SH-SY5Y (cell line): ENCODE measurements around the gene GPR157.

Experiments used
- GATA2 ChIP-seq: IDR thresholded peaks from 2 replicates; pipeline ENCODE4 v1.6.1; 2011; ENCODE audit warnings: mild to moderate bottlenecking, low read depth, low read length
- GATA3 ChIP-seq: IDR thresholded peaks from 2 replicates; pipeline ENCODE4 v1.6.1; 2011; ENCODE audit warnings: low read depth, mild to moderate bottlenecking, low read length, moderate library complexity

Gene GPR157

DNA sequence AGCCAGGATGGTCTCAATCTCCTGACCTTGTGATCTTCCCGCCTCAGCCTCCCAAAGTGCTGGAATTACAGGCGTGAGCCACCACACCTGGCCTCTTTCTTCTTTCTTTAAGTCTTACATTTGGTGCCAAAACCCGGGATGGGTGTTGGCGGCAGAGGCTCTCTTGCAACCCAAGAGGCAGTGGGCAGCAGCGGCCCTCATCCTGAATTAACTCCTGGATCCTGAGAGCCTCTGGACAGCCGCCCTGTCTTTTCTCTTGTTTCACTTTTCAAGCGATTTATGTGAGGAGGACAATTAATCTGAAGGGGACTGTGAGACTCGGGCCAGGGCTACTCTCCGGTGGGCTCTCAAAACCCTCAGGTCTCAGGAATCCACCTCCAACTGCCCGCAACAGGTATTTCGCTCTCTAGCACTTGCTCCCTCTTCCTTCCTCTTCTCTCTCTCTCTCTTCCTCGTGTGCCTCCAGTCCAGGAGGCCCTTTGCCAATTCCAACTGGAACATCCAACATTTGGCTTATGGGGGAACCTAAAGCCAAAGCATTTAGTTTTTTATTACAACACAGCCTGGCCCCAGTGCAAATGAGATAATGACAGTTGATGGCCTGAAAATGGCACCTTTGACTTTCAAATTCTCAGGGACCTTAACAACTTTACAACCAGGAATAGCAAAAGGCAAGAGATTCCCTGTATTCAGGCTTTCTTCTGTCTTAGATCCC, 41.3 kb downstream of the GPR157 start:
- TF ChIP-seq GATA3 = no peak
- TF ChIP-seq GATA2 = no peak

DNA sequence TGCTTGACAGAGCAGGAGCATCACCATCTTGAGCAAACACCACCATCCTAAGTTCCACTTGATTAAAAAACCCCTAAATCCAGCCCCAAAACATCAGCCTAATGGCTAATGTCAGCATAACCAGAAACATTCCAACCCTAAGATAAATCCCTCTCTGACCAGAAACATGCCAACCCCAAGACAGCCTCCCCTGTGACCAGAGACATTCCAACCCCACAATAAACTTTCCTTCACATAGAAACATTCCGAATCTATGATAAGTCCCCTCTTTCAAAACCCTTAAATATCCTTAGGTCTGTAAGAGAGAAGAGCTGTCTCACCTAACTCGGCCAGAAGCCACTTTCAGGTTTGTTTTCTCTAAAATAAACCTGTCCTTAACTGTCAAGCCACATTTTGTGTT, 42.1 kb downstream of the GPR157 start:
- TF ChIP-seq GATA2 = no peak
- no peak for TF ChIP-seq GATA3

DNA sequence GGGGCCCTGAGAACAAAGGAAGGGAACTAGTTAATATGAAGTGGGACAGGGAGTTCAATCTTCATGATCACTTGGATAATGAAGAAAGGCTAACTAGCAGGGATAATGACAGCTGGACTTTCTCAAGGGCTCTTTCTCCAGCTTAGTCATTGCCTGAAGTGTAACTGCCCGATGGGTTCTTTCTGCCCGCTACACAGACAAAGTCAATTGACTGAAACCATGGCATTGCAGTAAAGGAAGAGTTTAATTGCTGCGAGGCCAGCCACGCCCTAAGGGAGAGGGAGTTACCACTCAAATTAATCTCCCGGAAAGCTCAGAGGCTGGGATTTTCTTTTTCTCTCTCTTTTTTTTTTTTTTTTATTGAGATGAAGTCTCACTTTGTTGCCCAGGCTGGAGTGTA, 42.9 kb downstream of the GPR157 start:
- TF ChIP-seq GATA3 (no peak), GATA2 (no peak)

DNA sequence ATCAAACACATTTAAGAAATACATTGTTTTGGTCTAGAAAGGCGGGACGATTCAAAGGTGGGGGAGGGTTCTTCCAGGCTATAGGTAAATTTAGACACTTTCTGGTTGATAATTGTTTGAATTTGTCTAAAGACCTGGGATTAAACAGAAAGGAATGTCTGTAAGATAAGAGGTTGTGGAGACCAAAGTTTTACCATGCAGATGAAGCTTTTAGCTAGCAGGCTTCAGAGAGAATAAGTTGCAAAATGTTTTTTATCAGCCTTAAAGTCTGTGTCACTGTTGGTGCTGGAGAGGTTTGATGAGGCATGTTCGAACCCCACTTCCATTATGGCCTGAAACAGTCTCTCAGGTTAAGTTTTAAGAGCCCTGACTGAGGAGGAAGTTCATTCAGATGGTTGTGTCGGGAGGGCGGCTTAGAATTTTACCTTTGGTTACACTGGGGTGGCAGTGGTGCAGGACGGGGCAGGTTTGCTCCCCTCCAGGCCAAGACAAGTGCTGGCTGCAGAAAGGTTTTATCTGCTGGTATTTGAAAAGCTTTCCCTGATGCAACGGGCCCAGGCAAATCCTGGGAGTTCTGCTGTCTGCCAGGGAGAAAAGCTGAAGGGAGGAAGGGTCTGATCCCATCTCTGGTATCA, 43.5 kb downstream of the GPR157 start:
- TF ChIP-seq GATA3 = no peak
- no peak for TF ChIP-seq GATA2

DNA sequence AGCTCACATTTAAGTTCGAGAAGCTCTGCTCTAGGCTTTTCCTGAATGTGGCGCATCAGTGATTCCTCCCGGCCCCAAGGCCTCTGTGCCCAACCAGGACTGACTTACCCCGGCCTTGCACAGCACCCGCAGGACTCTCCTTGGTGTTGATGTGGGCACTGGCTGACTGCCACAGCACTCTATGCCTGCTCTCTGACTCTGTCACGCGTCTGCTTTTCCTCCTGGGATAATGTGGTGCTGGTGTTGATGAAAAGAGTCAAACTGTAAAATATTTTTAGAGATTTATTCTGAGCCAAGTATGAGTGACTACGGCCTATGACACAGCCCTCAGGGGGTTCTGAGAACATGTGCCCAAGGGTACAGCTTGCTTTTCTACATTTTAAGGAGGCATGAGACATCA, 44.0 kb downstream of the GPR157 start:
- TF ChIP-seq GATA2 (no peak), GATA3 (no peak)

DNA sequence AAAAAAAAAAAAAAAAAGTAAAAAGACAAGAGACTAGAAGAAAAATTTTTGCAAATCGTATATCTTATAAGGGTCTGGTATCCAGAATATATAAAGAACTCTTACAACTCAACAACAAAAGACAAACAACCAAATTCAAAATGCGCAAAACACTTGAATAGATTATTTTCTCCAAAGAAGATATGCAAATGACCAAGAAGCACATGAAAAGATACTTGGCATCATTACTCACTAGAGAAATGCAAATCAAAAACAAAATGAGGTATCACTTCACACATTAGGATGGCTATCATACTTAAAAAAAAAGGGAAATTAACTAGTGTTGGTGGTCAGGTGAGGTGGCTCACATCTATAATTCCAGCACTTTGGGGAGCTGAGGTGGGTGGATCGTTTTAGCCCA, 47.4 kb downstream of the GPR157 start:
- no peak for TF ChIP-seq GATA2
- no peak for TF ChIP-seq GATA3

DNA sequence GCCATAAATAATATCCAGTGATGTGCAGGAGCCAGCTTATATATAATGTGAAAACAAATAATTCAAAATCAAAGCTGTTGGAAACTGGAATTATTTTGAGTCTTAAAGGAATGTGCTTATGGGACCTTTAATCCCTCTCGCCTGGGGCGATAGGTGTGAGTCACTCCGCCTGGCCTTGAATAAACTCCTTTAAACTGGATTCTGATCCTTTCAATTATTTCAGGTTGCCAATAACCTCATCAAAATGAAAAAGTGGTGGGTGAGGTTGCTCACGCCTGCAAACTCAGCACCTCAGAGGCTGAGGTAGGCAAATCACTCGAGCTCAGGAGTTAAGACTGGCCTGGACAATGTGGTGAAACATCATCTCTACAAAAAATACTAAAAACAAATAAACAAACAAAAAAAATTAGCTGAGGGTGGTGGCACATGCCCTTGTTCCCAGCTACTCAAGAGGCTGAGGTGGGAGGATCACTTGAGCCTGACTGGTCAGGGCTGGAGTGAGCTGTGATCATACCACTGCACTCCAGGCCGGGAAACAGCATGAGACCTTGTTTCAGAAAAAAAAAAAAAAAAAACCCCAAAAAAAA, 48.1 kb downstream of the GPR157 start:
- TF ChIP-seq GATA3 (no peak), GATA2 (no peak)

DNA sequence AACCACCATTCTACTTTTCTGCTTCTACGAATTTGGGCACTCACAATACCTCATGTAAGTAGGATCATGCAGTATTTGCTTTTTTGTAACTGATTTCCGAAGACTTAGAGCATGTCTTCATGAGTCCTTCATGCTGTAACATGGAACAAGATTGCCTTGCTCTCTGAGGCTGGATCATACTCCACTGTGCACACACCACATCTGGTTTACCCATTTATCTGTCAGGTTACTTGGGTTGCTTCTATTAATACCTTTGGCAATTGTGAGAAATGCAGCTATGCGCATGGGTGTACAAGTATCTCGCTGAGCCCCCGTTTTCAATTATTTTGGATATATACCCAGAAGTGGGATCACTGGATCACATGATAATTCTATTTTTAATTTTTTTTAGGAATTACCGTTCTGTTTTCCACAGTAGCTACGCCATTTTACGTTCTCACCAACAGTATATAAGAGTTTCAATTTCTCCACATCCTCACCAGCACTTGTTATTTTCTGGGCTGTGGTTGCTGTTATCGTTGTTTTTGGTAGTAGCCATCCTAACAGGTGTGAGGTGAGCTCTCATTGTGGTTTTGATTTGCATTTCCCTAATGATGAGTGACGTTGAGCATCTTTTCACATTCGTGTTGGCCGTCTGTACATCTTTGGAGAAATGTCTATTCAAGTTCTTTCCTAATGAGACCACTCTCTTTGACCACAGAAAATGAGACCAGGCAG, 48.8 kb downstream of the GPR157 start:
- TF ChIP-seq GATA2 = no peak
- no peak for TF ChIP-seq GATA3

DNA sequence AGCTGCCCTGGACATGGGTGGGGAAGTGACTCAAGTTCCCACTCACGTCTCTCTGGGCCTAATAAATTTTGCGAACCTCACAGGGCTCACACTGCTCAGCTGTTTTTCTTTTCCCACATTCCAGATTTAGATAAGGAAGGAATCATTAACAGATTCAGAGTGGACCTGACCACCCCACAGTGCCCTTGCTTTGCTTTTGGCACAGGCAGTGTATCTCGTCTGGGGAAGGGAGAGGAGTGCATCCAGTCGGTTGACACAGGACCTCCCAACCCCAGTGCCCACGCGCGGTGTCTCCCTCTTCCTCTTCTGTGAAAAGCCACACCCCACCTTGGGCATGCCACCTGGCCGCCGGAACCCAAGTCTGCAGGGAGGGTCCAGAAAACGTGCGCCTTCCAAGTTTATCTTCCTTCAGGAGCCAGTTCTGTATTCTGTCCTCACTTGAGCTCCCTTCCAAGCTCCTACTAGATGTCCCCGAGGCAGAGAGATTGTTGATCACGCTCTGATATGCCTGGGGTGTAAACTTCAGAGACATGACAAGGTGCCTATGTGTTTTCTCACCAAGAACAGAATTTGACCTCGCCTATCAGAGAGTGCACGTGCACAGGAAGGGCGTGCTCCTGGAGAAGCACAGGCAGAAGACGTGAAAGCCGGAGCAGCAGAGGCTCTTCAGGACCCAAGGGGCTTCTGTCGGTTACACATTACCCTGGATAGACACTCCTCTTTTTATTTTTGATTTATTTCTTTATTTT, 50.0 kb downstream of the GPR157 start:
- TF ChIP-seq GATA2 (no peak), GATA3 (no peak)

DNA sequence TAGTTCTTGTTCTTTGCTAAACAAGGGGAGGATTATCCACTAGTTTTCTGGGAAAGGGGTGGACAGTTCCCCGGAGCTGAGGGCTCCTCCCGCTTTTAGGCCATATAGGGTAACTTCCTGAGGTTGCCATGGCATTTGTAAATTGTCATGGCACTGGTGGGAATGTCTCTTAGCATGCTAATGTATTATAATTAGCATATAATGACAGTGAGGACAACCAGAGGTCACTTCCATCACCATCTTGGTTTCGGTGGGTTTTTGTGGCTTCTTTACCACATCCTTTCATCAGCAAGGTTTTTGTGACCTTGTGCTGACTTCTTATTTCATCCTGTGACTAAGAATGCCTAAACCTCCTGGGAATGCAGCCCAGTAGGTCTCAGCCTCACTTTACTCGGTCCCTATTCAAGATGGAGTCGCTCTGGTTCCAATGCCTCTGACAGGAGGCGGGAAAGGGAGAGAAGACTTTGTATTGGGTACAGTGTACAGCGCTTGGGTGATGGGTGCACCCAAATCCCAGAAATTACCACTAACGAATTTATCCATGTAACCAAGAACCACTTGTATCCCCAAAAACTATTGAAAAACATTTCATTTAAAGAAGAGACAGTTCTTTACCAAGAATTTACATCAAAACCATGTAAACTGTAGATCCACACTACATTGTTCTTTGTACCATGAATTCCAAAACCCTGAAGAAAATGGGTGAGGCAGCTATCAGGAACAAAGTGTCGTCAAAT, 50.7 kb downstream of the GPR157 start:
- TF ChIP-seq GATA2 (no peak), GATA3 (no peak)

DNA sequence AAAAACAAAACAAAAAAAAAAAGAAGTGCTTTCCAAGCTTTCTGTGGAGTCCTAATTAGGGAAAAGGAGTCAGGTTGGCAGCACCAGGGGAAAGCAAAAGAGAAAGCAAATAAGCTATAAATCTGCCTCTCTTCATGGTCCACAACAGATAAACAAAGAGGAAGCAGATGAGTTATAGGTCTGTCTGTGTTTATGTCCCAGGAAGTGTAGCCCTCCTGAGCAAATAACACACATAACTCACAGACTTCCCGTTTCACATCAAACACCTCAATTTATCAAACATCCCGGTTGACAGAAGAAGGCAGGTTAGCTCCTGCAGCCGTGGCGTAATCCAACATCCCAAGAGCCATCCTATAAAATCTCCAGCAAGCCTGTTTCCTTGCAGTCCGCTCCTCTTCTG, 53.9 kb downstream of the GPR157 start:
- TF ChIP-seq GATA3 (no peak), GATA2 (no peak)

DNA sequence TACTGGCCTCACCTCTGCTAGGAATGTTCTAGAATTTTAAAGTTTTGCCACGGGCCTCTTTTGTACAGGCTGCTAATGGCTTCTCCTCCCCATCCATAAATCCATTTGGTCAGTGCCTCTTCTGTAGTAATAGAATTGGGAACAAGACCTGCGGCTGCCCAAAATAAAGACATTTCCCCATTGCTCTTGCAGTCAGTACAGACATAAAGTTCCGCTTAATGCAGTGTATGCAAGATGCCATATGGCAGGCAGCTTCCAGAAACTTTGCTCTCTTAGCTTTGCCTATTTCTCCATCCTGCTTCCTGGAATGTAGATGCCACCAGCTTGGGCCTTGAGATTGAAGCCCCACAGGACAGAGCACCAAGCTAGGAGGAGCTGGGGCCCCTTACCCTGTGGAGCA, 55.8 kb downstream of the GPR157 start:
- TF ChIP-seq GATA2 (no peak), GATA3 (no peak)

DNA sequence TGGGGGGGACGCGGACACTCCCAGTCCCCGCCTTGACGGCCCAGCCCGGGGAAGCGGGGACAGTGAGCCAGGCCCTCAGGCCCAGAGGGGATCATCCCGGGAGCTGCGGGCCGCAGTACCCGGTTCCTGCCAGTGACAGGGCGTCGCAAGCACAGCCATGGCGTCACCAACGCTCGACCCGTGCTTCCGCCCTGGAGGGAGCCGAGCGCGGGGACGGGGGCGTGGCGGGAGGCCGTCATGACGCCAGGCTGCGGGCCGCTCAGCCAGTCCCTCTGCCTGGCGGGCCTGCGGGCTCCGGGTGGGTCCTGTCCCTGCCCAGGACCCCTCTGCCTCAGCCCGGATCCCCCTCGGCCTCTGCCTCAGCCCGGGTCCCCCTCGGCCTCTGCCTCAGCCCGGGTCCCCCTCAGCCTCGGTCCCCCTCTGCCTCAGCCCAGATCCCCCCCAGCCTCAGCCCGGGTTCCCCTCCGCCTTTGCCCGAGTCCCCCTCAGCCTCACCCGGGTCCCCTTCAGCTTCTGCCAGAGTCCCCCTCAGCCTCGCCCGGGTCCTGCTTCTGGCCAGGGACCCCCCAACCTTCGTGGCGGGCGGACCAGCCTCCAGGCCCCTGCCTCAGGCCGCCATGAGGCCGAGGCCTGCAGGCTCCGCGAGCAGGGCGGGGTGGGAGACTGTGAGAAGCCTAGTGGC, 57.2 kb downstream of the GPR157 start:
- TF ChIP-seq GATA2 (no peak), GATA3 (no peak)

DNA sequence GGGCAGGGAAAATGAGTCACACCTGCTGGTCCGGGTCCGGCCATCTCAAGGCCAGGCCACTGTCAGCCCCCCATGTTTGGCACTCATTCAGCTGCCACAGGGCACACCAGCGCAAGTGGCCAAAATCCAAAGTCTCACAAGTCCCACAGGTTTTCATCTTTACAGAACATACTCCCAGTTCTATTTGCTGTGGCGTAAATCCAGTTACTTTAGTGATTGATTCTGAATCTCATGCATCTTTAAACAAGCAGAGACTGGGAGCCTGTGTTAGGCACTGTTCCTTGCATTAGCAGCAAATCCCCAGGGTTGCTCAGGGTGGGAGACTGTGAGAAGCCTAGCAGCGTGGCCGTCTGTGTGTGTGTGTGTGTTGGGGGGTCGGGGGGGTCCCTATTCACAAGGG, 58.4 kb downstream of the GPR157 start:
- TF ChIP-seq GATA3 = no peak
- no peak for TF ChIP-seq GATA2
